Spleen (tissue), 11 donors: ENCODE results near the gene DSG1. TPM values are rescaled to one million over a fixed set of nuclear protein-coding genes. Genes with fewer than 3 reads are reported as not detected.

Source experiments
- DNase-seq: peaks from one replicate; pipeline ENCODE4 v3.0.0-alpha.2; 2020
- H3K27ac ChIP-seq, 8 donors: fragments of 200-600 bp; sonication (generic) in 7 of 8; 1 replicate in 4 of 8; 2 replicates in 4 of 8; pipeline versions ENCODE4 v1.5.0 to v1.8.0; 2016 to 2021; ENCODE audit warnings: inconsistent platforms in 4 of 8, mild to moderate bottlenecking in 4 of 8, moderate library complexity in 1 of 8
- H3K27me3 ChIP-seq, 7 donors: fragments of 200-600 bp; sonication (generic) in 6 of 7; replicated peaks in 1 of 7; 1 replicate in 4 of 7; 2 replicates in 3 of 7; pipeline versions ENCODE4 v1.5.0 to v1.8.0; 2016 to 2021; ENCODE audit warnings: inconsistent platforms in 3 of 7, mild to moderate bottlenecking in 1 of 7
- H3K36me3 ChIP-seq, 6 donors: fragments of 200-600 bp; sonication (generic) in 5 of 6; 1 replicate in 4 of 6; 2 replicates in 2 of 6; pipeline versions ENCODE4 v1.5.0 to v1.8.0; 2016 to 2021; ENCODE audit warnings: inconsistent platforms in 2 of 6
- H3K4me1 ChIP-seq, 6 donors: fragments of 200-600 bp; sonication (generic) in 5 of 6; 1 replicate in 3 of 6; 2 replicates in 3 of 6; pipeline versions ENCODE4 v1.5.0 to v1.8.0; 2016 to 2021; ENCODE audit warnings: inconsistent platforms in 3 of 6
- H3K4me3 ChIP-seq, 8 donors: fragments of 200-600 bp; sonication (generic) in 7 of 8; 1 replicate in 4 of 8; 2 replicates in 4 of 8; pipeline versions ENCODE4 v1.5.0 to v1.8.0; 2016 to 2021; ENCODE audit warnings: inconsistent platforms in 4 of 8, mild to moderate bottlenecking in 4 of 8, moderate library complexity in 2 of 8
- H3K9me3 ChIP-seq, 8 donors: fragments of 200-600 bp; sonication (generic) in 7 of 8; 1 replicate in 4 of 8; 2 replicates in 4 of 8; pipeline versions ENCODE4 v1.5.0 to v1.8.0; 2016 to 2021; ENCODE audit warnings: inconsistent platforms in 4 of 8
- POLR2A ChIP-seq, 3 donors: fragments of 450-650 bp; IDR thresholded peaks; one replicate each; pipeline ENCODE4 v1.5.1; 2017; ENCODE audit warnings: antibody characterized with exemption in 3 of 3, mild to moderate bottlenecking in 1 of 3
- POLR2AphosphoS5 ChIP-seq, 3 donors: sonication (generic); formaldehyde crosslinking; IDR thresholded peaks; one replicate each; pipeline ENCODE4 v1.5.1; 2017; ENCODE audit warnings: antibody characterized with exemption in 3 of 3
- WGBS, 5 donors: extraction: QIAGEN DNeasy Blood & Tissue Kit in 3 of 5; methylation state at CpG; one replicate each; pipeline versions ENCODE4 v1.1.5 to v1.1.7; 2013 to 2018; 5-methylcytosine and 5-hydroxymethylcytosine counted together
- intact Hi-C: fragments of 100-400 bp; cut with DNase I; formaldehyde crosslinking; loops from one replicate; pipeline ENCODE4 v1.15.0; 2023; ENCODE audit warnings: low total_unique reads
- polyA plus RNA-seq, 3 donors: library from polyadenylated mRNA; stranded (reverse); fragments of 200-250 nt; gene quantifications; one replicate each; pipeline ENCODE4 v1.2.1, GENCODE V29; 2013
- total RNA-seq, 7 donors: library from RNA; depleted of rRNA in 3 of 7; stranded (reverse); fragments of >200 nt in 3 of 7; fragmentation: NEBNext Ultra II Directional in 4 of 7; extraction: Animal tissue kit (Norgen Biotek cat#: 25700) in 4 of 7; gene quantifications; one replicate each; pipeline versions ENCODE4 v1.1.0 to v1.2.1, GENCODE V29; 2016 to 2021
- TF ChIP-seq, protein P1 (sequence below), 11 experiments: fragments of 200-600 bp in 7 of 11; fragments of 450-650 bp in 4 of 11; sonication (generic) in 4 of 11; IDR thresholded peaks in 8 of 11; conservative IDR thresholded peaks in 3 of 11; 1 replicate in 7 of 11; 2 replicates in 4 of 11; pipeline versions ENCODE4 v1.4.0 to v1.8.0; 2016 to 2021; ENCODE audit warnings: antibody characterized with exemption in 11 of 11, inconsistent platforms in 4 of 11, mild to moderate bottlenecking in 1 of 11
- donor health status: healthy with polysubstance abuse.
- donor health status: DM: no; HTN: no; CAD: no; lungs with moderate emphysema.
- donor health status: DM: no; HTN: no; CAD: no.
- donor health status: Bipolar disorder and iron deficiency.
- donor health status: healthy.
- donor health status: DM: no; HTN: no; CAD: no.
- donor health status: DM: yes; HTN: yes; CAD: no.

Gene DSG1
- total and polyA plus RNA-seq, 10 donors: not detected

DNA sequence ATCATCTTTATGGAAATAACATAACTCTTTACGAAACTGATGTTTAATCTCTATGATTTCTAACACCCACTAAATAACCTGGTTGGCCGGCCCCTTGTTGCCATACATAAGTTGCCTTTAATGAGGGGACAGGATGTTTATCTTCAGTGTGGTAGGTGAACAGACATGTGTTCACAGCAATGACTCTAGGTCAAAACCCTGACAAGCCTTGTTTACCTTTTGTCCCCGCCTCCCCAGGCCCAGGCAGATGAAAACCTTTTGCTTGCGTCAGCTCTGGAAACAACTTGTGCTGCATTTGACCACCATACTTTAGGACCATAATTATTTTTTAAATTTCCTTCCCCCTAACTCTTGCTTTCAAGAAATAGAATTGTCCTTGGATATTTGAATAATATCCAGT is 55.7 kb downstream of the DSG1 start:
- Histone ChIP-seq H3K36me3 (no peaks in the 10 kb centered on the region), H3K4me3 (no peak overlapping the region), H3K27me3 (no peaks in the 10 kb centered on the region), H3K9me3 (no peaks in the 10 kb centered on the region), H3K27ac (no peak overlapping the region), H3K4me1 (no peaks in the 10 kb centered on the region)
- WGBS, 5 donors: 75 to 88% (median 87%) methylated on average over 4 of the region's 4 CpGs
- no peak for DNase-seq
- TF ChIP-seq, protein P1, sequence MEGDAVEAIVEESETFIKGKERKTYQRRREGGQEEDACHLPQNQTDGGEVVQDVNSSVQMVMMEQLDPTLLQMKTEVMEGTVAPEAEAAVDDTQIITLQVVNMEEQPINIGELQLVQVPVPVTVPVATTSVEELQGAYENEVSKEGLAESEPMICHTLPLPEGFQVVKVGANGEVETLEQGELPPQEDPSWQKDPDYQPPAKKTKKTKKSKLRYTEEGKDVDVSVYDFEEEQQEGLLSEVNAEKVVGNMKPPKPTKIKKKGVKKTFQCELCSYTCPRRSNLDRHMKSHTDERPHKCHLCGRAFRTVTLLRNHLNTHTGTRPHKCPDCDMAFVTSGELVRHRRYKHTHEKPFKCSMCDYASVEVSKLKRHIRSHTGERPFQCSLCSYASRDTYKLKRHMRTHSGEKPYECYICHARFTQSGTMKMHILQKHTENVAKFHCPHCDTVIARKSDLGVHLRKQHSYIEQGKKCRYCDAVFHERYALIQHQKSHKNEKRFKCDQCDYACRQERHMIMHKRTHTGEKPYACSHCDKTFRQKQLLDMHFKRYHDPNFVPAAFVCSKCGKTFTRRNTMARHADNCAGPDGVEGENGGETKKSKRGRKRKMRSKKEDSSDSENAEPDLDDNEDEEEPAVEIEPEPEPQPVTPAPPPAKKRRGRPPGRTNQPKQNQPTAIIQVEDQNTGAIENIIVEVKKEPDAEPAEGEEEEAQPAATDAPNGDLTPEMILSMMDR (IDR thresholded peaks at IDR 0.05 in 8 of 11, conservative IDR thresholded peaks at IDR 0.05 in 3 of 11): no peak
- TF ChIP-seq POLR2AphosphoS5 (IDR thresholded peaks at IDR 0.05): no peak
- no peak for TF ChIP-seq POLR2A (IDR thresholded peaks at IDR 0.05)
- intact Hi-C loops: no loop called here

DNA sequence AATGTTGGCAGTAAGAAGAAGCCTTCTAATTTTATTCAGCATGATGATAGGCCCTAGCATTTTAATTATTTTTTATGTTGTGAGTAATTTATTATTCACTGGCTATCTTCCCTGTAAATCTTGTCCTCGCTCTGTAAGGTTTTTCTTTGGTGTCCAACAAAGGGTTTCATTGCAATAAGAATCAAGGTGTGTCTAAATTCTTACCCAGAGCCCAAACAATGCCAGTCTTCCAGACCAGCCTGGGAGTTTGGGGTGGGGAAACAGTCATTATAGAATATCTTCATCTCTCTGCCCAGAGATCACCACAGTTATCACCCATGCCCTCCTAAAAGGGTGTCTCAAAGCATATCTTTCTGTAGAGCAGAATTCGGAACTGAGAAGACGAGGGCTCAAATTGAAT is 58.5 kb downstream of the DSG1 start, which contains the start of gene DSG4:
Gene DSG4 (plus strand): TSS at position 301 of the 400 bp plus-strand sequence. CDS start 135 bp downstream, outside the sequence.
- H3K27me3 ChIP-seq: no peaks in the 10 kb centered on the region
- no peaks in the 10 kb centered on the region for H3K36me3 ChIP-seq
- DNase-seq: no peak
- intact Hi-C loops: no loop called here
- H3K4me1 ChIP-seq: no peaks in the 10 kb centered on the region
- TF ChIP-seq, protein P1 (IDR thresholded peaks at IDR 0.05 in 8 of 11, conservative IDR thresholded peaks at IDR 0.05 in 3 of 11): no peak
- TF ChIP-seq POLR2A (IDR thresholded peaks at IDR 0.05) (no peak), POLR2AphosphoS5 (IDR thresholded peaks at IDR 0.05) (no peak)
- H3K27ac ChIP-seq: no peak within 1 kb of the TSS
- H3K4me3 ChIP-seq: no peak within 1 kb of the TSS
- no peaks in the 10 kb centered on the region for H3K9me3 ChIP-seq
- WGBS, 5 donors: 80 to 91% (median 89%) methylated on average over 3 of the region's 3 CpGs

DNA sequence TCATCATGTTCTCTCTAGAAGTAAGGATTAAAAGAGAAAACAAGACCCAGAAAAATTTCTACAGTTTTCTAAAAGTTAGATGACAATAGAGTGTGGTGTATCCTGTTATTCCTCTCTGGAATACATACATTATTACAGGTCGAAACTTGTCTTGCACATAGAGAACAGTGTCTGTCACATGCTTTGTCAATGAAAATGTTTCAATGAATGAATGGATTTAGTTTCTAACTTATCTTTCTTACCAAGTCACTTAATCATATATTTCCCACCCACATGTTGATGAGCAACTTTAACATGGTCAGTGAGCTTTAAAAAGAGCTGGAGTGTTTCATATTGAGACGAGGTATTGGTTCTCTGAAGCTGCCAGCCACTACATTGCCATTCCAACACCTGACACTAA is 63.0 kb downstream of the DSG1 start:
- Histone ChIP-seq H3K4me1 (no peaks in the 10 kb centered on the region), H3K9me3 (no peaks in the 10 kb centered on the region), H3K4me3 (no peak overlapping the region), H3K36me3 (no peaks in the 10 kb centered on the region), H3K27me3 (no peaks in the 10 kb centered on the region), H3K27ac (no peak overlapping the region)
- WGBS, 5 donors: 77 to 90% (median 80%) methylated on average over 2 of the region's 2 CpGs
- TF ChIP-seq POLR2A (IDR thresholded peaks at IDR 0.05): no peak
- TF ChIP-seq POLR2AphosphoS5 (IDR thresholded peaks at IDR 0.05): no peak
- TF ChIP-seq, protein P1 (IDR thresholded peaks at IDR 0.05 in 8 of 11, conservative IDR thresholded peaks at IDR 0.05 in 3 of 11): no peak
- intact Hi-C loops: no loop called here
- DNase-seq: no peak

- no peaks in the 10 kb centered on the region for H3K36me3 ChIP-seq
- no peak overlapping the region for H3K4me3 ChIP-seq
- H3K27ac ChIP-seq: no peak overlapping the region
- H3K4me1 ChIP-seq: no peaks in the 10 kb centered on the region
- DNase-seq: no peak
- H3K9me3 ChIP-seq: no peaks in the 10 kb centered on the region
- intact Hi-C loops: no loop called here
- no peak for TF ChIP-seq POLR2A (IDR thresholded peaks at IDR 0.05)
- no peak for TF ChIP-seq POLR2AphosphoS5 (IDR thresholded peaks at IDR 0.05)
- TF ChIP-seq, protein P1 (IDR thresholded peaks at IDR 0.05 in 8 of 11, conservative IDR thresholded peaks at IDR 0.05 in 3 of 11): no peak
- whole genome bisulfite sequencing, 5 donors: 70 to 85% (median 82%) methylated on average over 2 of the region's 2 CpGs
- no peaks in the 10 kb centered on the region for H3K27me3 ChIP-seq
Observed at GRCh38 chr18:31382107-31382506, 64.1 kb downstream of the DSG1 start.
